ENCODE measurements around the gene PGM2L1.

GRCh38 chr11:74417860-74418508 is 19.8 kb upstream of the PGM2L1 start:
- TF ChIP-seq TOX (CRISPR knock-in tag; IDR thresholded peaks at IDR 0.05; ENCODE audit: borderline replicate concordance): no peak
- no peak for TF ChIP-seq PATZ1 (CRISPR knock-in tag; IDR thresholded peaks at IDR 0.05; ENCODE audit: borderline replicate concordance)
- TF ChIP-seq ARNTL (CRISPR knock-in tag; IDR thresholded peaks at IDR 0.05; ENCODE audit: borderline replicate concordance, low read depth): no peak
- TF ChIP-seq ESRRG (CRISPR knock-in tag; IDR thresholded peaks at IDR 0.05): no peak
- TF ChIP-seq RARB (CRISPR knock-in tag; IDR thresholded peaks at IDR 0.05): no peak
- no peak for TF ChIP-seq ISL1 (CRISPR knock-in tag; IDR thresholded peaks at IDR 0.05)
- no peak for TF ChIP-seq POU6F1 (CRISPR knock-in tag; IDR thresholded peaks at IDR 0.05; ENCODE audit: borderline replicate concordance, low read depth)

All from SK-N-SH treated with all-trans-retinoic acid at 6 μM for 48 hours (cell line).